Measurements from ENCODE around the gene C1orf21. TPM values are rescaled to one million over a fixed set of nuclear protein-coding genes. Genes with fewer than 3 reads are reported as not detected.

C1orf21 gene
- total and polyA plus RNA-seq, 2 donors (not counting 1 experiment from before 2014, with no cell fraction given) = under 0.01 to 0.32 TPM

DNA sequence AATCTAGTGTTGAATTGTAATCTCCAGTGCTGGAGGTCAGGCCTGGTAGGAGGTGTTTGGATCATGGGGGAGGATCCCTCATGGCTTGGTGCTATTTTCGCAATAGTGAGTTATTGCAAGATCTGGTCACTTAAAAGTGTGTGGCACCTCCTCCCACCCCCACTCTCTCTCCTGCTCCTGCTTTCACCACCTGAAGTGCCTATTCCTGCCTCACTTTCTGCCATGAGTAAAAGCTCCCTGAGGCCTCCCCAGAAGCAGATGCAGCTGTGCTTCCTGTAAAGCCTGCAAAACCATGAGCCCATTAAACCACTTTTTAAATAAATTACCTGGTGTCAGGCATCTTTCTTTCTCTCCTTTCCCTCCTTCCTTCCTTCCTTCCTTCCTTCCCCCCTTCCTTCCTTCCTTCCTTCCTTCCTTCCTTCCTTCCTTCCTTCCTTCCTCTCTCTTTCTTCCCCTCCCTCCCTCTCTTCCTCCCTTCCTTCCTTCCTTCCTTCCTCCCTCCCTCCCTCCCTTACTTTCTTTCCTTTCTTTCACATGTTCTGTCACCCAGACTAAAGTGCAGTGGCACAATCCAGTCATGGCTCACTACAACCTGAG, 172.4 kb downstream of the C1orf21 start:
- intact Hi-C loops (cut with micrococcal nuclease) = no loop called here
- Mint-ChIP-seq H3K4me1 (no peaks in the 10 kb centered on the region), H3K4me3 (no peak overlapping the region), H3K27ac (no peak overlapping the region), H3K9me3 (ENCODE audit: insufficient read depth) (peaks cover 6% of the 10 kb centered on the region), H3K27me3 (peaks cover 12% of the 10 kb centered on the region)
- no CpG with 5 or more reads among the region's 1 CpG for WGBS (ENCODE audit: insufficient coverage)
- Histone ChIP-seq H3K27ac (ENCODE audit: low read length in 2 of 2) (no peak overlapping the region), H2AFZ (ENCODE audit: insufficient read depth, low read depth, low read length, poor library complexity, severe bottlenecking) (no peak overlapping the region), H3K4me1 (ENCODE audit: control insufficient read depth in 2 of 2, insufficient read depth in 2 of 2, low read length in 2 of 2) (no peaks in the 10 kb centered on the region), H3K4me3 (ENCODE audit: control extremely low read depth in 1 of 5, extremely low read depth in 1 of 5, insufficient read depth in 1 of 5, low read depth in 2 of 5, low read length in 4 of 5) (no peak overlapping the region), H4K20me1 (ENCODE audit: control insufficient read depth, insufficient read depth, low read length, poor library complexity, severe bottlenecking) (no peaks in the 10 kb centered on the region), H3K79me2 (ENCODE audit: control insufficient read depth, insufficient read depth, low read length) (no peaks in the 10 kb centered on the region), H3K36me3 (replicated peaks in 1 of 2; ENCODE audit: control extremely low read depth in 1 of 2, control insufficient read depth in 1 of 2, extremely low read depth in 1 of 2, insufficient read depth in 2 of 2, low read length in 1 of 2) (no peaks in the 10 kb centered on the region), H3K9me3 (ENCODE audit: control extremely low read depth in 1 of 3, control insufficient read depth in 2 of 3, insufficient read depth in 1 of 3, low read length in 2 of 3) (peaks cover 0 to 4% (median 0%) of the 10 kb centered on the region in 3 donors), H3K4me2 (replicated peaks; ENCODE audit: low read depth, low read length, poor library complexity, severe bottlenecking) (no peak overlapping the region), H3K9ac (ENCODE audit: low read length) (no peak overlapping the region), H3K27me3 (replicated peaks in 1 of 4; ENCODE audit: control extremely low read depth in 1 of 4, control insufficient read depth in 3 of 4, insufficient read depth in 4 of 4, low read length in 3 of 4) (no peaks in the 10 kb centered on the region)
- ChIA-PET CTCF (no interaction called here), POLR2A (no interaction called here)
- DNase-seq (no peak), ATAC-seq (ENCODE audit: low read depth) (no peak)
- no peak for TF ChIP-seq EZH2 (IDR thresholded peaks at IDR 0.05; ENCODE audit: borderline replicate concordance, insufficient read depth, low read depth, low read length, poor library complexity, severe bottlenecking)
- TF ChIP-seq, protein P1, sequence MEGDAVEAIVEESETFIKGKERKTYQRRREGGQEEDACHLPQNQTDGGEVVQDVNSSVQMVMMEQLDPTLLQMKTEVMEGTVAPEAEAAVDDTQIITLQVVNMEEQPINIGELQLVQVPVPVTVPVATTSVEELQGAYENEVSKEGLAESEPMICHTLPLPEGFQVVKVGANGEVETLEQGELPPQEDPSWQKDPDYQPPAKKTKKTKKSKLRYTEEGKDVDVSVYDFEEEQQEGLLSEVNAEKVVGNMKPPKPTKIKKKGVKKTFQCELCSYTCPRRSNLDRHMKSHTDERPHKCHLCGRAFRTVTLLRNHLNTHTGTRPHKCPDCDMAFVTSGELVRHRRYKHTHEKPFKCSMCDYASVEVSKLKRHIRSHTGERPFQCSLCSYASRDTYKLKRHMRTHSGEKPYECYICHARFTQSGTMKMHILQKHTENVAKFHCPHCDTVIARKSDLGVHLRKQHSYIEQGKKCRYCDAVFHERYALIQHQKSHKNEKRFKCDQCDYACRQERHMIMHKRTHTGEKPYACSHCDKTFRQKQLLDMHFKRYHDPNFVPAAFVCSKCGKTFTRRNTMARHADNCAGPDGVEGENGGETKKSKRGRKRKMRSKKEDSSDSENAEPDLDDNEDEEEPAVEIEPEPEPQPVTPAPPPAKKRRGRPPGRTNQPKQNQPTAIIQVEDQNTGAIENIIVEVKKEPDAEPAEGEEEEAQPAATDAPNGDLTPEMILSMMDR (IDR thresholded peaks at IDR 0.05) = no peak

DNA sequence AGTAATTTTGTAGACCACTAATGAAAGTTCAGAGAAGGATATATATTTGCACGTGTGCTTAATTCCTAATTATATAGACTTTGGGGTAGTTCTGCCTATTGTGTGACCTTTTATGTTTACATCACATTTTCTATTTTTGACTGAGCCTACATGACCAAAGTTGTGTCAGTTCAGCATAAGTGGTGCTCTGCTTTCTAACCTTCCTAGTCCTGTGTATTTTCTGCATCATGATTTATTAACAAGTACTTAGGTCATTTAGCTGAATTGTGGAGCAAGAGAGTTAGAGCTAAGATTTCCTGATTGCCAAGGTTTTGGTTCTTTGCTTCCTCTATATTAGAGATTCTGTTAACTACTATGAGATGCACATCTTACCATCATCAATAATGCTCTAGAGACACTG, 176.0 kb downstream of the C1orf21 start:
- intact Hi-C loops (cut with micrococcal nuclease) = no loop called here
- Histone ChIP-seq H3K4me3 (ENCODE audit: control extremely low read depth in 1 of 5, extremely low read depth in 1 of 5, insufficient read depth in 1 of 5, low read depth in 2 of 5, low read length in 4 of 5) (no peak overlapping the region), H4K20me1 (ENCODE audit: control insufficient read depth, insufficient read depth, low read length, poor library complexity, severe bottlenecking) (no peaks in the 10 kb centered on the region), H3K36me3 (replicated peaks in 1 of 2; ENCODE audit: control extremely low read depth in 1 of 2, control insufficient read depth in 1 of 2, extremely low read depth in 1 of 2, insufficient read depth in 2 of 2, low read length in 1 of 2) (no peaks in the 10 kb centered on the region), H3K9ac (ENCODE audit: low read length) (no peak overlapping the region), H3K27ac (ENCODE audit: low read length in 2 of 2) (no peak overlapping the region), H3K4me2 (replicated peaks; ENCODE audit: low read depth, low read length, poor library complexity, severe bottlenecking) (no peak overlapping the region), H3K27me3 (replicated peaks in 1 of 4; ENCODE audit: control extremely low read depth in 1 of 4, control insufficient read depth in 3 of 4, insufficient read depth in 4 of 4, low read length in 3 of 4) (no peaks in the 10 kb centered on the region), H3K4me1 (ENCODE audit: control insufficient read depth in 2 of 2, insufficient read depth in 2 of 2, low read length in 2 of 2) (no peaks in the 10 kb centered on the region), H3K79me2 (ENCODE audit: control insufficient read depth, insufficient read depth, low read length) (no peaks in the 10 kb centered on the region), H2AFZ (ENCODE audit: insufficient read depth, low read depth, low read length, poor library complexity, severe bottlenecking) (no peak overlapping the region), H3K9me3 (ENCODE audit: control extremely low read depth in 1 of 3, control insufficient read depth in 2 of 3, insufficient read depth in 1 of 3, low read length in 2 of 3) (peaks cover 0 to 4% (median 0%) of the 10 kb centered on the region in 3 donors)
- ATAC-seq (ENCODE audit: low read depth) (no peak), DNase-seq (no peak)
- ChIA-PET POLR2A (no interaction called here), CTCF (no interaction called here)
- no CpG with 5 or more reads among the region's 1 CpG for WGBS (ENCODE audit: insufficient coverage)
- Mint-ChIP-seq H3K9me3 (ENCODE audit: insufficient read depth) (peaks cover 6% of the 10 kb centered on the region), H3K27ac (no peak overlapping the region), H3K27me3 (peaks cover 8% of the 10 kb centered on the region), H3K4me3 (no peak overlapping the region), H3K4me1 (no peaks in the 10 kb centered on the region)
- no peak for TF ChIP-seq EZH2 (IDR thresholded peaks at IDR 0.05; ENCODE audit: borderline replicate concordance, insufficient read depth, low read depth, low read length, poor library complexity, severe bottlenecking)
- TF ChIP-seq, protein P1 (IDR thresholded peaks at IDR 0.05) = no peak
